H9 (cell line): ENCODE data around the gene MED12. TPM values are rescaled to one million over a fixed set of nuclear protein-coding genes. Genes with fewer than 3 reads are reported as not detected.

Experiments
- DNase-seq: peaks from one replicate; pipeline ENCODE4 v3.0.0-alpha.2; 2017
- H2AFZ ChIP-seq: one replicate; pipeline ENCODE4 v1.6.1; 2013; ENCODE audit warnings: mild to moderate bottlenecking, low read length, control low read depth, moderate library complexity
- H2AK5ac ChIP-seq: 2 replicates; pipeline ENCODE4 v1.6.1; 2013; ENCODE audit warnings: low read length, control low read depth, mixed read lengths; ENCODE audit not compliant: insufficient read length
- H2BK120ac ChIP-seq: one replicate; pipeline ENCODE4 v1.6.1; 2013; ENCODE audit warnings: low read depth, mild to moderate bottlenecking, low read length, control low read depth, inconsistent platforms; ENCODE audit not compliant: poor library complexity, severe bottlenecking
- H2BK12ac ChIP-seq: 2 replicates; pipeline ENCODE4 v1.6.1; 2013; ENCODE audit warnings: low read length, control low read depth, mixed read lengths, low read depth; ENCODE audit not compliant: insufficient read length
- H2BK15ac ChIP-seq: 2 replicates; pipeline ENCODE4 v1.6.1; 2013; ENCODE audit warnings: low read depth, low read length, control low read depth
- H2BK20ac ChIP-seq: one replicate; pipeline ENCODE4 v1.6.1; 2013; ENCODE audit warnings: low read depth, mild to moderate bottlenecking, low read length, control low read depth, inconsistent platforms; ENCODE audit not compliant: poor library complexity, severe bottlenecking
- H2BK5ac ChIP-seq: 2 replicates; pipeline ENCODE4 v1.6.1; 2013; ENCODE audit warnings: low read length, control low read depth, mixed read lengths; ENCODE audit not compliant: insufficient read length
- H3K14ac ChIP-seq: 2 replicates; pipeline ENCODE4 v1.6.1; 2013; ENCODE audit warnings: low read length, control low read depth; ENCODE audit not compliant: insufficient read depth
- H3K18ac ChIP-seq: 2 replicates; pipeline ENCODE4 v1.6.1; 2013; ENCODE audit warnings: low read depth, mild to moderate bottlenecking, mixed read lengths, low read length, control low read depth; ENCODE audit not compliant: insufficient read length
- H3K23ac ChIP-seq: 2 replicates; pipeline ENCODE4 v1.6.1; 2013; ENCODE audit warnings: low read length, control low read depth, mixed read lengths, low read depth; ENCODE audit not compliant: insufficient read length
- H3K23me2 ChIP-seq: 2 replicates; pipeline ENCODE4 v1.6.1; 2013; ENCODE audit warnings: low read depth, mild to moderate bottlenecking, mixed read lengths, low read length, control low read depth; ENCODE audit not compliant: insufficient read length, poor library complexity, severe bottlenecking
- H3K27ac ChIP-seq: 2 replicates; pipeline ENCODE4 v1.5.1; 2013; ENCODE audit warnings: low read length, control low read depth, mixed read lengths, low read depth; ENCODE audit not compliant: insufficient read length
- H3K27me3 ChIP-seq: 2 replicates; pipeline ENCODE4 v1.6.1; 2013; ENCODE audit warnings: low read length, control low read depth, inconsistent platforms; ENCODE audit not compliant: insufficient read depth
- H3K4ac ChIP-seq: 2 replicates; pipeline ENCODE4 v1.6.1; 2013; ENCODE audit warnings: low read depth, mild to moderate bottlenecking, control low read depth, inconsistent platforms, low read length, moderate library complexity
- H3K4me1 ChIP-seq: 2 replicates; pipeline ENCODE4 v1.6.1; 2013; ENCODE audit warnings: low read length, control low read depth, inconsistent platforms; ENCODE audit not compliant: insufficient read depth
- H3K4me2 ChIP-seq: 2 replicates; pipeline ENCODE4 v1.6.1; 2013; ENCODE audit warnings: low read length, control low read depth, mixed read lengths; ENCODE audit not compliant: insufficient read length, insufficient read depth
- H3K56ac ChIP-seq: 2 replicates; pipeline ENCODE4 v1.6.1; 2013; ENCODE audit warnings: low read depth, mild to moderate bottlenecking, mixed read lengths, low read length, control low read depth; ENCODE audit not compliant: insufficient read length
- H3K79me1 ChIP-seq: 2 replicates; pipeline ENCODE4 v1.6.1; 2013; ENCODE audit warnings: low read depth, mild to moderate bottlenecking, moderate library complexity, low read length, control low read depth, inconsistent platforms; ENCODE audit not compliant: insufficient read depth, poor library complexity, severe bottlenecking
- H3K79me2 ChIP-seq: 2 replicates; pipeline ENCODE4 v1.6.1; 2013; ENCODE audit warnings: low read length, control low read depth, inconsistent platforms; ENCODE audit not compliant: insufficient read depth
- H3K9ac ChIP-seq: 2 replicates; pipeline ENCODE4 v1.6.1; 2013; ENCODE audit warnings: low read length, control low read depth, mixed read lengths; ENCODE audit not compliant: insufficient read length; ENCODE audit errors: extremely low read depth
- H3K9me3 ChIP-seq: one replicate; pipeline ENCODE4 v1.6.1; 2013; ENCODE audit warnings: low read depth, low read length, inconsistent platforms; ENCODE audit not compliant: control insufficient read depth
- H3T11ph ChIP-seq: one replicate; pipeline ENCODE4 v1.6.1; 2013; ENCODE audit warnings: mild to moderate bottlenecking, low read length, control low read depth, inconsistent platforms
- H4K20me1 ChIP-seq: one replicate; pipeline ENCODE4 v1.6.1; 2013; ENCODE audit not compliant: control insufficient read depth, insufficient read length, insufficient read depth
- H4K5ac ChIP-seq: 2 replicates; pipeline ENCODE4 v1.6.1; 2013; ENCODE audit warnings: low read depth, mild to moderate bottlenecking, mixed read lengths, low read length, control low read depth; ENCODE audit not compliant: insufficient read length
- H4K8ac ChIP-seq: replicated peaks from 2 replicates; pipeline ENCODE4 v1.6.1; 2013; ENCODE audit warnings: low read length, control low read depth, mixed read lengths, low read depth; ENCODE audit not compliant: insufficient read length
- H4K91ac ChIP-seq: 2 replicates; pipeline ENCODE4 v1.6.1; 2013; ENCODE audit warnings: low read depth, mild to moderate bottlenecking, moderate library complexity, mixed read lengths, low read length, control low read depth; ENCODE audit not compliant: insufficient read length
- H3K27ac Mint-ChIP-seq, 3 experiments: 2 replicates in 2 of 3; 3 replicates in 1 of 3; pipeline ENCODE4 v1.8.0; 2020 to 2021; ENCODE audit warnings: mixed read lengths in 3 of 3, mild to moderate bottlenecking in 1 of 3, moderate library complexity in 1 of 3
- H3K27me3 Mint-ChIP-seq: 2 replicates; pipeline ENCODE4 v1.8.0; 2021; ENCODE audit warnings: low read depth, mild to moderate bottlenecking, moderate library complexity, mixed read lengths
- H3K36me3 Mint-ChIP-seq, 3 experiments: 2 replicates in 2 of 3; 3 replicates in 1 of 3; pipeline ENCODE4 v1.8.0; 2020 to 2021; ENCODE audit warnings: low read depth in 3 of 3, mixed read lengths in 3 of 3; ENCODE audit not compliant: insufficient read depth in 1 of 3
- H3K4me1 Mint-ChIP-seq, 2 experiments: 2 replicates each; pipeline ENCODE4 v1.8.0; 2020; ENCODE audit warnings: mixed read lengths in 2 of 2
- H3K4me3 Mint-ChIP-seq, 2 experiments: 2 replicates in 1 of 2; 3 replicates in 1 of 2; pipeline ENCODE4 v1.8.0; 2020 to 2021; ENCODE audit warnings: mild to moderate bottlenecking in 2 of 2, mixed read lengths in 2 of 2, moderate library complexity in 1 of 2
- H3K9me3 Mint-ChIP-seq, 2 experiments: 2 replicates in 1 of 2; 3 replicates in 1 of 2; pipeline ENCODE4 v1.8.0; 2020; ENCODE audit warnings: mild to moderate bottlenecking in 2 of 2, mixed read lengths in 2 of 2, moderate library complexity in 1 of 2
- WGBS: extraction: QIAGEN DNeasy Blood & Tissue Kit; methylation state at CpG from one replicate; pipeline ENCODE4 v1.1.7; 2013; ENCODE audit warnings: missing lambda C conversion rate, low lambda C conversion rate, mixed read lengths; ENCODE audit not compliant: insufficient read length; ENCODE audit errors: extremely low coverage; 5-methylcytosine and 5-hydroxymethylcytosine counted together
- total RNA-seq: library from RNA; stranded (reverse); gene quantifications from 2 replicates; pipeline ENCODE4 v1.2.1, GENCODE V29; 2021
- TF ChIP-seq, protein P1 (sequence below): fragments of 200-600 bp; sonication (generic); conservative IDR thresholded peaks from 3 replicates; pipeline ENCODE4 v1.8.0; 2021; ENCODE audit warnings: antibody characterized with exemption, mild to moderate bottlenecking

The MED12 gene
- total RNA-seq, 1 experiment from 2014 or later: 33.0 TPM

GRCh38 chrX:71140440-71140839 lies 22.0 kb downstream of the MED12 start:
- H3K18ac ChIP-seq: no peak overlapping the region
- peaks cover 22% of the 10 kb centered on the region for H3K9me3 ChIP-seq
- peaks cover 6% of the 10 kb centered on the region for H3K27me3 Mint-ChIP-seq
- no peak overlapping the region for H4K8ac ChIP-seq
- H3K79me1 ChIP-seq: no peaks in the 10 kb centered on the region
- H3K56ac ChIP-seq: no peak overlapping the region
- H4K5ac ChIP-seq: no peak overlapping the region
- peaks cover 5 to 6% of the 10 kb centered on the region in 2 experiments; a peak in 3 of 4 replicates for H3K4me1 Mint-ChIP-seq
- no peak overlapping the region for H2BK120ac ChIP-seq
- H3K9ac ChIP-seq: no peak overlapping the region
- no peak overlapping the region for H2BK12ac ChIP-seq
- H2AK5ac ChIP-seq: no peak overlapping the region
- H3K4me2 ChIP-seq: no peak overlapping the region
- no peak overlapping the region for H3T11ph ChIP-seq
- H2BK15ac ChIP-seq: no peak overlapping the region
- no peak overlapping the region for H3K4ac ChIP-seq
- H3K23me2 ChIP-seq: peaks cover 3% of the 10 kb centered on the region
- H3K27ac ChIP-seq: no peak overlapping the region
- no peak for DNase-seq
- no peak overlapping the region for H2AFZ ChIP-seq
- no peak overlapping the region for H4K91ac ChIP-seq
- H2BK20ac ChIP-seq: no peak overlapping the region
- TF ChIP-seq, protein P1, sequence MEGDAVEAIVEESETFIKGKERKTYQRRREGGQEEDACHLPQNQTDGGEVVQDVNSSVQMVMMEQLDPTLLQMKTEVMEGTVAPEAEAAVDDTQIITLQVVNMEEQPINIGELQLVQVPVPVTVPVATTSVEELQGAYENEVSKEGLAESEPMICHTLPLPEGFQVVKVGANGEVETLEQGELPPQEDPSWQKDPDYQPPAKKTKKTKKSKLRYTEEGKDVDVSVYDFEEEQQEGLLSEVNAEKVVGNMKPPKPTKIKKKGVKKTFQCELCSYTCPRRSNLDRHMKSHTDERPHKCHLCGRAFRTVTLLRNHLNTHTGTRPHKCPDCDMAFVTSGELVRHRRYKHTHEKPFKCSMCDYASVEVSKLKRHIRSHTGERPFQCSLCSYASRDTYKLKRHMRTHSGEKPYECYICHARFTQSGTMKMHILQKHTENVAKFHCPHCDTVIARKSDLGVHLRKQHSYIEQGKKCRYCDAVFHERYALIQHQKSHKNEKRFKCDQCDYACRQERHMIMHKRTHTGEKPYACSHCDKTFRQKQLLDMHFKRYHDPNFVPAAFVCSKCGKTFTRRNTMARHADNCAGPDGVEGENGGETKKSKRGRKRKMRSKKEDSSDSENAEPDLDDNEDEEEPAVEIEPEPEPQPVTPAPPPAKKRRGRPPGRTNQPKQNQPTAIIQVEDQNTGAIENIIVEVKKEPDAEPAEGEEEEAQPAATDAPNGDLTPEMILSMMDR: no peak
- WGBS: no CpG with 5 or more reads among the region's 6 CpGs
- H4K20me1 ChIP-seq: no peaks in the 10 kb centered on the region
- no peaks in the 10 kb centered on the region for H3K79me2 ChIP-seq
- H3K9me3 Mint-ChIP-seq: peaks cover 64 to 79% of the 10 kb centered on the region in 2 experiments
- peaks cover 33 to 66% (median 44%) of the 10 kb centered on the region in 3 experiments for H3K36me3 Mint-ChIP-seq
- H3K4me1 ChIP-seq: no peaks in the 10 kb centered on the region
- no peak overlapping the region for H3K23ac ChIP-seq
- no peaks in the 10 kb centered on the region for H3K27me3 ChIP-seq
- no peak overlapping the region for H3K14ac ChIP-seq
- H3K4me3 Mint-ChIP-seq: no peak overlapping the region
- no peak overlapping the region for H2BK5ac ChIP-seq
- H3K27ac Mint-ChIP-seq: no peak overlapping the region
